HL-60 (cell line): ENCODE data around the gene VNN1.

ENCODE experiments used
- CTCF ChIP-seq: IDR thresholded peaks from one replicate; pipeline ENCODE4 v1.5.1; 2011; ENCODE audit warnings: low read length, control low read depth, inconsistent platforms; ENCODE audit not compliant: insufficient read depth
- GABPA ChIP-seq: IDR thresholded peaks from 2 replicates; pipeline ENCODE4 v1.6.1; 2012; ENCODE audit warnings: low read depth
- POLR2AphosphoS5 ChIP-seq: IDR thresholded peaks from 2 replicates; pipeline ENCODE4 v1.6.1; 2012; ENCODE audit warnings: low read depth
- SPI1 ChIP-seq: IDR thresholded peaks from 2 replicates; pipeline ENCODE4 v1.6.1; 2012; ENCODE audit warnings: low read depth, mild to moderate bottlenecking, borderline replicate concordance

GRCh38 chr6:132693478-132693877 lies 20.4 kb downstream of the VNN1 start:
- no peak for TF ChIP-seq CTCF
- TF ChIP-seq GABPA = no peak
- TF ChIP-seq SPI1 = no peak
- TF ChIP-seq POLR2AphosphoS5 = no peak
